Neuronal stem cell (in vitro differentiated cells): ENCODE data around the gene REEP5.

Experiments used
- DNase-seq: peaks from one replicate; pipeline ENCODE4 v3.0.0-alpha.2; 2013; ENCODE audit warnings: low spot score
- H2AFZ ChIP-seq: one replicate; pipeline ENCODE4 v1.6.1; 2013; ENCODE audit warnings: mild to moderate bottlenecking, low read length, inconsistent platforms
- H2AK5ac ChIP-seq: 2 replicates; pipeline ENCODE4 v1.6.1; 2013; ENCODE audit warnings: low read depth, mild to moderate bottlenecking, inconsistent platforms, low read length, moderate library complexity, mixed read lengths
- H2BK120ac ChIP-seq: 2 replicates; pipeline ENCODE4 v1.6.1; 2013; ENCODE audit warnings: low read depth, mild to moderate bottlenecking, inconsistent platforms, low read length, moderate library complexity, mixed read lengths
- H2BK12ac ChIP-seq: one replicate; pipeline ENCODE4 v1.6.1; 2013; ENCODE audit warnings: low read length, inconsistent platforms
- H2BK15ac ChIP-seq: 2 replicates; pipeline ENCODE4 v1.6.1; 2013; ENCODE audit warnings: mild to moderate bottlenecking, low read length, inconsistent platforms, mixed read lengths
- H2BK5ac ChIP-seq: one replicate; pipeline ENCODE4 v1.6.1; 2013; ENCODE audit warnings: inconsistent platforms, mild to moderate bottlenecking, low read length, moderate library complexity
- H3K14ac ChIP-seq: one replicate; pipeline ENCODE4 v1.6.1; 2013; ENCODE audit warnings: low read length, inconsistent platforms
- H3K18ac ChIP-seq: 2 replicates; pipeline ENCODE4 v1.6.1; 2013; ENCODE audit warnings: low read length, inconsistent platforms
- H3K23ac ChIP-seq: 2 replicates; pipeline ENCODE4 v1.6.1; 2013; ENCODE audit warnings: low read depth, mild to moderate bottlenecking, mixed read lengths, low read length, inconsistent platforms; ENCODE audit not compliant: poor library complexity
- H3K27ac ChIP-seq: replicated peaks from 3 replicates; pipeline ENCODE4 v1.5.1; 2013; ENCODE audit warnings: low read length, inconsistent platforms
- H3K27me3 ChIP-seq, 3 experiments: 2 replicates each; pipeline ENCODE4 v1.6.1; 2013; ENCODE audit warnings: low read length in 3 of 3, mild to moderate bottlenecking in 2 of 3, inconsistent platforms in 1 of 3, low read depth in 1 of 3, mixed read lengths in 1 of 3, moderate library complexity in 1 of 3; ENCODE audit not compliant: control insufficient read depth in 3 of 3, insufficient read depth in 3 of 3
- H3K36me3 ChIP-seq, 2 donors: replicated peaks in 1 of 2; 2 replicates each; pipeline ENCODE4 v1.6.1; 2013; ENCODE audit warnings: low read length in 2 of 2; ENCODE audit not compliant: control insufficient read depth in 2 of 2, insufficient read depth in 2 of 2
- H3K4ac ChIP-seq: 2 replicates; pipeline ENCODE4 v1.6.1; 2013; ENCODE audit warnings: inconsistent platforms, mild to moderate bottlenecking, low read length, moderate library complexity
- H3K4me1 ChIP-seq, 2 donors: 1 replicate in 1 of 2; 2 replicates in 1 of 2; pipeline ENCODE4 v1.6.1; 2013; ENCODE audit warnings: low read length in 2 of 2, low read depth in 1 of 2; ENCODE audit not compliant: control insufficient read depth in 2 of 2, insufficient read depth in 1 of 2
- H3K4me2 ChIP-seq: one replicate; pipeline ENCODE4 v1.6.1; 2013; ENCODE audit warnings: mild to moderate bottlenecking, low read length, inconsistent platforms; ENCODE audit not compliant: insufficient read depth, poor library complexity, severe bottlenecking
- H3K4me3 ChIP-seq, 2 donors: 2 replicates each; pipeline ENCODE4 v1.5.1; 2013; ENCODE audit warnings: low read length in 2 of 2, mild to moderate bottlenecking in 2 of 2, inconsistent platforms in 1 of 2, moderate library complexity in 1 of 2
- H3K79me1 ChIP-seq: one replicate; pipeline ENCODE4 v1.6.1; 2013; ENCODE audit warnings: low read depth, mild to moderate bottlenecking, inconsistent platforms, low read length, moderate library complexity
- H3K9ac ChIP-seq: one replicate; pipeline ENCODE4 v1.6.1; 2013; ENCODE audit warnings: mild to moderate bottlenecking, low read depth, low read length, inconsistent platforms; ENCODE audit not compliant: poor library complexity
- H3K9me3 ChIP-seq, 2 donors: replicated peaks in 1 of 2; 2 replicates each; pipeline versions ENCODE3 to v1.6.1; 2013; ENCODE audit warnings: low read length in 2 of 2, mild to moderate bottlenecking in 2 of 2, inconsistent platforms in 1 of 2, low read depth in 1 of 2, mixed read lengths in 1 of 2, moderate library complexity in 1 of 2; ENCODE audit not compliant: control insufficient read depth in 2 of 2, insufficient read depth in 1 of 2
- H4K8ac ChIP-seq: one replicate; pipeline ENCODE4 v1.6.1; 2013; ENCODE audit warnings: low read depth, mild to moderate bottlenecking, inconsistent platforms, low read length, moderate library complexity
- H4K91ac ChIP-seq: one replicate; pipeline ENCODE4 v1.6.1; 2013; ENCODE audit warnings: low read length, low read depth, mild to moderate bottlenecking, inconsistent platforms; ENCODE audit not compliant: poor library complexity
- WGBS, 2 donors: extraction: QIAGEN DNeasy Blood & Tissue Kit; methylation state at CpG; one replicate each; pipeline ENCODE4 v1.1.7; 2013; ENCODE audit warnings: missing lambda C conversion rate in 2 of 2, mixed read lengths in 1 of 2; ENCODE audit not compliant: insufficient read length in 2 of 2, insufficient replicate concordance in 1 of 2; ENCODE audit errors: extremely low coverage in 2 of 2; 5-methylcytosine and 5-hydroxymethylcytosine counted together

REEP5 gene

DNA sequence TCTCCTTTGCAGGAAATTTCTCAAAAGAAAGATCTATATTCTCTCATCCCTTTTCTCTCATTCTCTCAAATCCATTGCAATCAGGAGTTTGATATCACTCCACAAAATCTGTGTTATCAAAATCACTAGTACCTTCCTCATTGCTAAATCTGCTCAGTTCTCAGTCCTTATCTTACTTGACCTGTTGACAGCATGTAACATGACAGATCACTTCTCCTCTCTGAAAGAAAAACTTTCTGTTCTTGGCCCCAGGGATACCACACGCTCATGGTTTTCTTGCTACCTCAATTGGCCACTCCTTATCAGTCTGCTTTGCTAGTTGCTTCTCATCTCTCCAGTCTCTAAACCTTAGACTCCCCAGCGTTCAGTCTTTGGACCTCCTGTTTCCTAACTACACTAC is 38.8 kb downstream of the REEP5 start:
- Histone ChIP-seq H3K4ac (no peak overlapping the region), H3K23ac (no peak overlapping the region), H3K27me3 (no peaks in the 10 kb centered on the region), H3K4me3 (no peak overlapping the region), H3K36me3 (peaks cover 25 to 92% of the 10 kb centered on the region in 2 donors), H2BK5ac (no peak overlapping the region), H3K9ac (no peak overlapping the region), H3K14ac (no peak overlapping the region), H3K18ac (no peak overlapping the region), H2AFZ (no peak overlapping the region), H3K27ac (no peak overlapping the region), H3K4me1 (no peaks in the 10 kb centered on the region), H4K8ac (no peak overlapping the region), H2BK15ac (no peak overlapping the region), H3K4me2 (no peak overlapping the region), H2BK12ac (no peak overlapping the region), H2AK5ac (no peak overlapping the region), H3K9me3 (no peaks in the 10 kb centered on the region), H4K91ac (no peak overlapping the region), H2BK120ac (no peak overlapping the region), H3K79me1 (no peaks in the 10 kb centered on the region)
- WGBS, 2 donors = no CpG with 5 or more reads among the region's 2 CpGs
- no peak for DNase-seq

DNA sequence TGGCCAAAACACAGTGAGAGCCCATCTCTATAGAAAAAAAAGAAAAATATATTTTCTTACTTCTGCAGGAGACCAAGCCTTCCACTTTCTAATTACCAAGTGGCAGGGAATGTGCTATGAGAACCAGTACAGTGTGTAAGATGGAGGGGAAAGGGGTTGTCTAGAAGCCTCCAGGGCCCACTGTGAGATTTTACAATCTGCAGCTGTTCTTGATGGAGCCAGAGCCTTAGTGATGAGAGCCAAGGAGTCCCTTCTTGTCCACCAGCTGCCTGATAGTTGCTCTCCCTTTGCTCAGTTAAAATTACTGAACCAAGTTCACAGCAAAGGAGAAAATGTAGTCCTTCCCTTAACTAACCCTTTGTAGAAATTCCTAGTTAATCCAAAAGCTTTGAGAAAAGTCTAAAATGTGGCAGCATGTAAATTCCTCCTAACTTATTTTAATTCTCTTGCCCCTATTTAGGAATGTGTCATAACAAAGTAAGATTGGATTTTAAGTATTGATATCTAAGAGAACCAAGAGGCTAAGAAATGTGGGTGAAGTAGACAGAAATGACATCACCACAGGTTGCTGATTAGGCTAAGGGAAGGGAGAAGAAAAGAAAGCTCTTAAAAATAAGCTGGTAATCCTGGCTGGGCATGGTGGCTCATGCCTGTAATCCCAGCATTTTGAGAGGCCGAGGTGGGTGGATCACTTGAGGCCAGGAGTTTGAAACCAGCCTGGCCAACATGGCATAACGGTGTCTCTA is 41.6 kb downstream of the REEP5 start:
- Histone ChIP-seq H3K27ac (no peak overlapping the region), H3K36me3 (peaks cover 19 to 93% of the 10 kb centered on the region in 2 donors), H3K9me3 (no peaks in the 10 kb centered on the region), H3K4me1 (no peaks in the 10 kb centered on the region), H4K91ac (no peak overlapping the region), H3K4ac (no peak overlapping the region), H3K9ac (no peak overlapping the region), H3K23ac (no peak overlapping the region), H4K8ac (no peak overlapping the region), H3K18ac (no peak overlapping the region), H2BK12ac (no peak overlapping the region), H2BK5ac (no peak overlapping the region), H2BK120ac (no peak overlapping the region), H3K4me3 (no peak overlapping the region), H3K4me2 (no peak overlapping the region), H3K27me3 (no peaks in the 10 kb centered on the region), H3K79me1 (no peaks in the 10 kb centered on the region), H2AFZ (no peak overlapping the region), H3K14ac (no peak overlapping the region), H2BK15ac (no peak overlapping the region), H2AK5ac (no peak overlapping the region)
- no CpG with 5 or more reads among the region's 2 CpGs for WGBS, 2 donors
- DNase-seq = no peak

DNA sequence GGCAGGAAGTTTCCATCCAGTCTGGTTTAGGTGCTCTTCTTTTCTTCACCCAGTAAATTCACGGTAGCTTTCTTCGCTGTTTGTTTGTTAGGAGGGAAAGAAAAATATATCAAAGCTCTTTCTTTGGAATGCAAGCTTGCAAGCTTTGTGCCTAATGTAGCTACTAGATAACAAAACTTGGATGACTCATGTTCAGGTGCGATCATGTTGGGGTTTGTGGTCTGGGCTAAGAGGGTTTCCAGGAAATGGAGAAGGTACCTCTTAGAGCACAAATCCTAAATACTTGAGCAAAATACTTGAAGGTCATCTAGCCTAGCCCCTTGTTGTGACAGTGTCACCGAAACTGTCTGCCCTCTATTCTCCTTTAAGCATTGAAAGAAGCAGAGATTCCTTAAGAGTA is 43.3 kb downstream of the REEP5 start:
- H3K4me3 ChIP-seq = no peak overlapping the region
- no peaks in the 10 kb centered on the region for H3K79me1 ChIP-seq
- no peak overlapping the region for H2AK5ac ChIP-seq
- no peaks in the 10 kb centered on the region for H3K27me3 ChIP-seq
- no peak overlapping the region for H2AFZ ChIP-seq
- no peak overlapping the region for H2BK120ac ChIP-seq
- H2BK15ac ChIP-seq = no peak overlapping the region
- no peak overlapping the region for H3K4me2 ChIP-seq
- no peak overlapping the region for H3K4ac ChIP-seq
- no peak overlapping the region for H4K8ac ChIP-seq
- H3K27ac ChIP-seq = no peak overlapping the region
- no peak overlapping the region for H4K91ac ChIP-seq
- no peak overlapping the region for H3K18ac ChIP-seq
- H2BK5ac ChIP-seq = no peak overlapping the region
- H3K9ac ChIP-seq = no peak overlapping the region
- H3K36me3 ChIP-seq = peaks cover 13 to 94% of the 10 kb centered on the region in 2 donors
- no CpG with 5 or more reads among the region's 4 CpGs for WGBS, 2 donors
- no peaks in the 10 kb centered on the region for H3K9me3 ChIP-seq
- no peak overlapping the region for H3K14ac ChIP-seq
- H2BK12ac ChIP-seq = no peak overlapping the region
- H3K23ac ChIP-seq = no peak overlapping the region
- H3K4me1 ChIP-seq = no peaks in the 10 kb centered on the region
- no peak for DNase-seq

DNA sequence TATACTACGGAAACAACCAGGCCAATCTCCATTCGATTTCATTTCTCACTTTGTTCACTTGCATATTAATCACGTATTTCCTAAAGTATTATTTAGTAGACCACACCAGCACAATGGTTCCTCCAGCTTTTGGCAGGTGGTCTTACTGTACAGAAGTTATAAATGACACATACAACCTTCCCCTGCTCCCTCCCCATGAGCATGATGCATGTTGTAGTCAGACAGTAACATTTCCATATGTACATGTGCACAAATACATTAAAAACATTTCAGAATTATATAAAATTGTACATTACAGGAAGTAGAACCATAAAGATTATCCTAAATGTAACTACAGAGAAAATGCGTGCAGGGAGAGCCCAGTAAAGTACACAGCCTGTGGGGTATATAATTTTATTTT is 43.9 kb downstream of the REEP5 start:
- Histone ChIP-seq H3K9ac (no peak overlapping the region), H3K4ac (no peak overlapping the region), H2BK12ac (no peak overlapping the region), H3K27ac (no peak overlapping the region), H3K36me3 (peaks cover 13 to 91% of the 10 kb centered on the region in 2 donors), H3K14ac (no peak overlapping the region), H3K4me2 (no peak overlapping the region), H4K8ac (no peak overlapping the region), H2BK5ac (no peak overlapping the region), H3K9me3 (no peaks in the 10 kb centered on the region), H3K4me3 (no peak overlapping the region), H3K79me1 (no peaks in the 10 kb centered on the region), H2BK120ac (no peak overlapping the region), H3K23ac (no peak overlapping the region), H3K27me3 (no peaks in the 10 kb centered on the region), H3K18ac (no peak overlapping the region), H4K91ac (no peak overlapping the region), H2AK5ac (no peak overlapping the region), H2AFZ (no peak overlapping the region), H3K4me1 (no peaks in the 10 kb centered on the region), H2BK15ac (no peak overlapping the region)
- WGBS, 2 donors = no CpG with 5 or more reads among the region's 4 CpGs
- DNase-seq = no peak
